Sigmoid colon (tissue), 7 donors: ENCODE data around the gene MYO9A. TPM values are rescaled to one million over a fixed set of nuclear protein-coding genes. Genes with fewer than 3 reads are reported as not detected.

Experiments used
- DNase-seq: peaks from one replicate; pipeline ENCODE4 v3.0.0-alpha.2; 2019
- H3K27ac ChIP-seq, 4 donors: fragments of 200-600 bp; sonication (generic); one replicate each; pipeline ENCODE4 v1.5.1; 2016 to 2019; ENCODE audit warnings: mild to moderate bottlenecking in 1 of 4
- H3K27me3 ChIP-seq, 3 donors: fragments of 200-600 bp; sonication (generic); one replicate each; pipeline ENCODE4 v1.5.1; 2019; ENCODE audit warnings: mild to moderate bottlenecking in 1 of 3
- H3K36me3 ChIP-seq, 4 donors: fragments of 200-600 bp; sonication (generic); one replicate each; pipeline ENCODE4 v1.5.1; 2016 to 2019
- H3K4me1 ChIP-seq, 4 donors: fragments of 200-600 bp; sonication (generic); one replicate each; pipeline ENCODE4 v1.5.1; 2017 to 2019
- H3K4me3 ChIP-seq, 4 donors: fragments of 200-600 bp; sonication (generic); one replicate each; pipeline ENCODE4 v1.5.1; 2017 to 2019; ENCODE audit warnings: mild to moderate bottlenecking in 2 of 4, moderate library complexity in 1 of 4
- H3K9me3 ChIP-seq, 4 donors: fragments of 200-600 bp in 3 of 4; sonication (generic) in 3 of 4; one replicate each; pipeline versions ENCODE4 v1.5.1 to v1.6.1; 2013 to 2019
- CTCF ChIP-seq, 4 experiments: fragments of 450-650 bp in 3 of 4; fragments of 200-600 bp in 1 of 4; IDR thresholded peaks; one replicate each; pipeline ENCODE4 v1.5.1; 2016 to 2019; ENCODE audit warnings: antibody characterized with exemption in 4 of 4, mild to moderate bottlenecking in 3 of 4, moderate library complexity in 2 of 4
- EP300 ChIP-seq, 4 donors: sonication (generic); formaldehyde crosslinking; IDR thresholded peaks; one replicate each; pipeline ENCODE4 v1.6.1; 2017; ENCODE audit warnings: antibody characterized with exemption in 4 of 4
- POLR2A ChIP-seq, 2 donors: fragments of 450-650 bp; IDR thresholded peaks; one replicate each; pipeline ENCODE4 v1.6.1; 2016; ENCODE audit warnings: antibody characterized with exemption in 2 of 2, mild to moderate bottlenecking in 2 of 2, moderate library complexity in 2 of 2
- POLR2AphosphoS5 ChIP-seq, 4 donors: sonication (generic); formaldehyde crosslinking; IDR thresholded peaks; one replicate each; pipeline ENCODE4 v1.6.1; 2017; ENCODE audit warnings: antibody characterized with exemption in 4 of 4
- WGBS, 2 donors: extraction: QIAGEN DNeasy Blood & Tissue Kit; methylation state at CpG; one replicate each; pipeline ENCODE4 v1.1.7; 2013; 5-methylcytosine and 5-hydroxymethylcytosine counted together
- intact Hi-C: fragments of 100-400 bp; cut with DNase I; formaldehyde crosslinking; loops from one replicate; pipeline ENCODE4 v1.15.1; 2023
- polyA plus RNA-seq, 3 donors: library from polyadenylated mRNA; stranded (reverse); fragments of 200-250 nt; gene quantifications; one replicate each; pipeline ENCODE4 v1.2.3, GENCODE V29; 2013
- total RNA-seq, 4 donors: library from RNA; depleted of rRNA; stranded (reverse); fragments of >200 nt; gene quantifications; one replicate each; pipeline ENCODE4 v1.1.0, GENCODE V29; 2016
- donor health status: healthy with polysubstance abuse.
- donor health status: Bipolar disorder and iron deficiency.
- donor health status: healthy.

MYO9A gene
- total and polyA plus RNA-seq, 7 donors, result 3.0 to 80.0 (median 55.8) TPM

GRCh38 chr15:71788646-71789579, 329.0 kb downstream of the MYO9A start:
- H3K27me3 ChIP-seq, result no peaks in the 10 kb centered on the region
- intact Hi-C loops, result no loop called here
- no peak overlapping the region for H3K27ac ChIP-seq
- no peaks in the 10 kb centered on the region for H3K9me3 ChIP-seq
- WGBS, 2 donors, result 83 to 84% methylated on average over 15 of the region's 15 CpGs
- no peaks in the 10 kb centered on the region for H3K4me1 ChIP-seq
- TF ChIP-seq POLR2A (IDR thresholded peaks at IDR 0.05) (no peak), POLR2AphosphoS5 (IDR thresholded peaks at IDR 0.05) (no peak), EP300 (IDR thresholded peaks at IDR 0.05) (no peak), CTCF (IDR thresholded peaks at IDR 0.05) (no peak)
- H3K4me3 ChIP-seq, result no peak overlapping the region
- no peak for DNase-seq
- H3K36me3 ChIP-seq, result no peaks in the 10 kb centered on the region

GRCh38 chr15:71786673-71787072, 331.3 kb downstream of the MYO9A start:
- intact Hi-C loops, result no loop called here
- no peak overlapping the region for H3K27ac ChIP-seq
- no peak for DNase-seq
- no peaks in the 10 kb centered on the region for H3K36me3 ChIP-seq
- 85 to 88% methylated on average over 7 of the region's 7 CpGs for WGBS, 2 donors
- H3K27me3 ChIP-seq, result no peaks in the 10 kb centered on the region
- H3K4me3 ChIP-seq, result no peak overlapping the region
- H3K9me3 ChIP-seq, result no peaks in the 10 kb centered on the region
- no peaks in the 10 kb centered on the region for H3K4me1 ChIP-seq
- TF ChIP-seq POLR2AphosphoS5 (IDR thresholded peaks at IDR 0.05) (no peak), EP300 (IDR thresholded peaks at IDR 0.05) (no peak), POLR2A (IDR thresholded peaks at IDR 0.05) (no peak), CTCF (IDR thresholded peaks at IDR 0.05) (no peak)

- H3K36me3 ChIP-seq, result no peaks in the 10 kb centered on the region
- DNase-seq, result no peak
- H3K9me3 ChIP-seq, result no peaks in the 10 kb centered on the region
- no peaks in the 10 kb centered on the region for H3K27me3 ChIP-seq
- TF ChIP-seq EP300 (IDR thresholded peaks at IDR 0.05) (no peak), POLR2A (IDR thresholded peaks at IDR 0.05) (no peak), CTCF (IDR thresholded peaks at IDR 0.05) (no peak), POLR2AphosphoS5 (IDR thresholded peaks at IDR 0.05) (no peak)
- H3K4me1 ChIP-seq, result no peaks in the 10 kb centered on the region
- intact Hi-C loops, result no loop called here
- WGBS, 2 donors, result 88 to 93% methylated on average over 2 of the region's 2 CpGs
- H3K27ac ChIP-seq, result no peak overlapping the region
- H3K4me3 ChIP-seq, result no peak overlapping the region
Measured at GRCh38 chr15:71785996-71786395, 332.0 kb downstream of the MYO9A start.

- H3K27me3 ChIP-seq, result no peaks in the 10 kb centered on the region
- no peak overlapping the region for H3K4me3 ChIP-seq
- TF ChIP-seq EP300 (IDR thresholded peaks at IDR 0.05) (no peak), CTCF (IDR thresholded peaks at IDR 0.05) (no peak), POLR2A (IDR thresholded peaks at IDR 0.05) (no peak), POLR2AphosphoS5 (IDR thresholded peaks at IDR 0.05) (no peak)
- no peak overlapping the region for H3K27ac ChIP-seq
- H3K9me3 ChIP-seq, result no peaks in the 10 kb centered on the region
- H3K4me1 ChIP-seq, result no peaks in the 10 kb centered on the region
- H3K36me3 ChIP-seq, result no peaks in the 10 kb centered on the region
- DNase-seq, result no peak
- 75 to 77% methylated on average over 6 of the region's 6 CpGs for WGBS, 2 donors
- intact Hi-C loops, result no loop called here
Measured at GRCh38 chr15:71784719-71785118, 333.2 kb downstream of the MYO9A start.
